Ishikawa (cell line): ENCODE results near the gene RIN1.
A peak's percentile ranks its signal among the peaks of the same experiment; 100 is the strongest.

ENCODE experiments used
- CEBPB ChIP-seq: IDR thresholded peaks from 2 replicates; pipeline ENCODE4 v1.6.1; 2012
- CREB1 ChIP-seq: IDR thresholded peaks from 2 replicates; pipeline ENCODE4 v1.6.1; 2012; ENCODE audit warnings: low read depth
- EGR1 ChIP-seq: IDR thresholded peaks from 2 replicates; pipeline ENCODE4 v1.6.1; 2012
- EP300 ChIP-seq: IDR thresholded peaks from 2 replicates; pipeline ENCODE4 v1.6.1; 2012; ENCODE audit warnings: borderline replicate concordance
- FOXM1 ChIP-seq: IDR thresholded peaks from 2 replicates; pipeline ENCODE4 v1.6.1; 2012; ENCODE audit warnings: low read depth, borderline replicate concordance
- NFIC ChIP-seq: IDR thresholded peaks from 2 replicates; pipeline ENCODE4 v1.6.1; 2012
- RAD21 ChIP-seq: IDR thresholded peaks from 2 replicates; pipeline ENCODE4 v1.6.1; 2012; ENCODE audit warnings: low read depth
- TAF1 ChIP-seq: IDR thresholded peaks from 2 replicates; pipeline ENCODE4 v1.6.1; 2012; ENCODE audit warnings: low read depth, mild to moderate bottlenecking
- TCF12 ChIP-seq: IDR thresholded peaks from 2 replicates; pipeline ENCODE4 v1.6.1; 2012; ENCODE audit warnings: low read depth
- TEAD4 ChIP-seq: IDR thresholded peaks from 2 replicates; pipeline ENCODE4 v1.6.1; 2012
- YY1 ChIP-seq: IDR thresholded peaks from 2 replicates; pipeline ENCODE4 v1.6.1; 2012; ENCODE audit warnings: low read depth
- ZBTB7A ChIP-seq: IDR thresholded peaks from 2 replicates; pipeline ENCODE4 v1.6.1; 2012; ENCODE audit warnings: low read depth
- TF ChIP-seq, protein P1 (sequence below): IDR thresholded peaks from 2 replicates; pipeline ENCODE4 v1.6.1; 2012
- TF ChIP-seq, protein P2 (sequence below): IDR thresholded peaks from 2 replicates; pipeline ENCODE4 v1.6.1; 2012; ENCODE audit warnings: low read depth, mild to moderate bottlenecking
- TF ChIP-seq, protein P3 (sequence below): IDR thresholded peaks from 2 replicates; pipeline ENCODE4 v1.6.1; 2012

Gene RIN1

DNA sequence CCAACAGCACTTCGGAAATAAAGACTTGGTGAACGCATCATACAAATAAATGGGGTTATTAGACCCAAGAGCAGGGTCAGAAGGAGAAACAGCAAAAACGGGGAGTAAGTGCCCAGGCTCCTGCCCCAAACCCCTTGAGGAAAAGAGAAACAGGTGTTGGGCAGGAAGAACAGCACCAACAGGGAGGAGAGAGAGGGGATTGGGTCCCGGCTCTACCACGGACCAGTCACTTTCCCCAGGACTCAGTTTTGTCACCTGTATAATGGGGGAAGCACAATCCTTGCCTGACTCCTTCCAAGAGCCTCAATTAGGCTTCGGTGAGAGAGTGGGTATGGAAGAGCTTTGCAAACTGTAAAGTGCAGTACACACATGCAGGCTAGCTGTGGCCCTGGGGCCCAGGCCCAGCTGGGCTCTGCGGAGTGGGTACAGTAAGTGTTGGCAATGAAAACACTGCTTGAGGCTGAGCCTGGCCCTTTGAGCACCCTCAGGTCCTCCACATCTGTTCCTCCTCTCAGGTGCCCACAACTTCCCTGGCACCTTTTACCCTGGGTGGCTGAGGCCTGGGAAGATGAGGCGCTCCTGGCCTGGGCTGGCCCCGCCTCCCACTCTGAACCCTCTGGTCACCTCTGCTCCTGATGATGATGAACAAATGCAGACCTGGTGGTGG, 26.4 kb upstream of the RIN1 start:
- TF ChIP-seq ZBTB7A (no peak), TAF1 (no peak), EP300 (no peak)

DNA sequence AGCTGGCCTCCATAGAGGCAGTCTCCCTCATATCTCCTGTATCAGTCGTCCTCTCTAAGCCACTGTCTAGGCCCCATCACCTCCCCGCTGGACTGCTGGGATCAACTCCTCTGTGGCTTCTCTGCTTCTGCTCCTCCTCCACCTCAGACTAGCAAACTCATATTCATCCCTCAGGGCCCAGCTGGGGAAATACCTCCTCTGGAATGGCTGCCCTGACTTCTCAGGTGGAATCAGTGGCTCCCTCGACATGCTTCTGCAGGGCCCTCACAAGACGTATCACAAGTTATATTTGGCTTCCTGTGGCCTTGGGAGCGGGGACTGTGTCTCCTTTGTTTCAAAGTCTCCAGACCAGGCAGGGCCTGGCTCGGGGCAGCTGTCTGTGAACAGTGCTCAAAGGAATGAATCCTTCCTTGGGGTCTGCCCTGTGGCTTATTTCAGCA, 25.3 kb upstream of the RIN1 start:
- TF ChIP-seq EGR1, result no peak
- no peak for TF ChIP-seq RAD21
- TF ChIP-seq NFIC, result no peak
- TF ChIP-seq TEAD4, result no peak
- TF ChIP-seq FOXM1, result no peak
- no peak for TF ChIP-seq CREB1
- TF ChIP-seq, protein P1, sequence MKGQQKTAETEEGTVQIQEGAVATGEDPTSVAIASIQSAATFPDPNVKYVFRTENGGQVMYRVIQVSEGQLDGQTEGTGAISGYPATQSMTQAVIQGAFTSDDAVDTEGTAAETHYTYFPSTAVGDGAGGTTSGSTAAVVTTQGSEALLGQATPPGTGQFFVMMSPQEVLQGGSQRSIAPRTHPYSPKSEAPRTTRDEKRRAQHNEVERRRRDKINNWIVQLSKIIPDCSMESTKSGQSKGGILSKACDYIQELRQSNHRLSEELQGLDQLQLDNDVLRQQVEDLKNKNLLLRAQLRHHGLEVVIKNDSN, result no peak
- TF ChIP-seq TCF12, result no peak

DNA sequence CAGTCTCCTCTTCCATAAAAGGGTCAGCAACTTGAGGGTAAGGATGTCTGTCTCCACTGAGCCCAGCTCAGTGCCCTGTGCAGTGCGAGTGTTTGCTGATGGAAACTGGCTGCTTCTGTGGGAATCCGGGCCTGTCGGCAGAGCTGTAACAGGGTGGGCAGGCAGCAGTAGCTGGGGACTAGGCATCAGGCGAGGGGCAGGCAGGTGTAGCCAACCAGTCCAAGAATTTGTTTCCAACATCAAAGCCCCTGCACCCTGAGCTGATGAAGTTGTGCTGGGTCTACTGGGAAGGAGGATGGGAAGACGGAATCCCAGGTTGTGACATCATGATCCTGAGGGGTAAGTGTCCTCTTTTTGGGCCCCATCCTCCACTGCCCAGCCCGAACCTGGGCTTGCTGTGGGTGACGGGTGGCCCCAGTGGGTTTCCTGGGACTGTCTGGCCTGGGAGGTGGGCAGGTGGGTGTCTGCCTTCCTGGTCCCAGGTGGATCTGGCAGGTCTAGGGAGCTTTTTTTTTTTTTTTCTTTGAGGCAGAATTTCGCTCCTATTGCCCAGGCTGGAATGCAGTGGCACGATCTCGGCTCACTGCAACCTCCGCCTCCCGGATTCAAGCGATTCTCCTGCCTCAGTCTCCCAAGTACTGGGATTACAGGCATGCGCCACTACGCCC, 24.3 kb upstream of the RIN1 start:
- no peak for TF ChIP-seq YY1
- TF ChIP-seq, protein P1, result no peak
- TF ChIP-seq CREB1, result no peak
- TF ChIP-seq TEAD4, result no peak
- no peak for TF ChIP-seq EGR1

DNA sequence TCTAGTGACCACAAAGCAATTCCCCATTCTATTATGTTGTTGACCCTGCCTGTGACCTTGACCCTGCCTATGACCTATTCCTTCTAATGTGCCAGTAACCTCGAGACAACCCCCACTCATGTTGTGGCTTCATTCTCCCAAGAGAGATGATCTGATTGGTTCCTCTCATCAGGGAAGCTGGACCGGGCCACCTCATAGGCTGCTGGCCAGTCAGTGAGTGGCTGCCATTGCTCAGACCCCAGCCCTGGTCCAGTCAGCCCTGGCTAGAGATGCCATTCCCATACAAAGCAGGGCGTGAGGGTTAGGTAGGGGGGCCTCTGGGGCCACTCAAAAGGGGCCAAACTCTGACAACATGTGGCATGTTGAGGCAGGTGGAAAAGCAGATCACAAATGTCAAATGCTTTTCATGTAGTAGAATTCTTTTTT, 23.4 kb upstream of the RIN1 start:
- TF ChIP-seq NFIC (no peak), CEBPB (no peak), YY1 (no peak), RAD21 (no peak), EGR1 (no peak), TAF1 (no peak), ZBTB7A (no peak), TEAD4 (no peak)
- TF ChIP-seq, protein P2, sequence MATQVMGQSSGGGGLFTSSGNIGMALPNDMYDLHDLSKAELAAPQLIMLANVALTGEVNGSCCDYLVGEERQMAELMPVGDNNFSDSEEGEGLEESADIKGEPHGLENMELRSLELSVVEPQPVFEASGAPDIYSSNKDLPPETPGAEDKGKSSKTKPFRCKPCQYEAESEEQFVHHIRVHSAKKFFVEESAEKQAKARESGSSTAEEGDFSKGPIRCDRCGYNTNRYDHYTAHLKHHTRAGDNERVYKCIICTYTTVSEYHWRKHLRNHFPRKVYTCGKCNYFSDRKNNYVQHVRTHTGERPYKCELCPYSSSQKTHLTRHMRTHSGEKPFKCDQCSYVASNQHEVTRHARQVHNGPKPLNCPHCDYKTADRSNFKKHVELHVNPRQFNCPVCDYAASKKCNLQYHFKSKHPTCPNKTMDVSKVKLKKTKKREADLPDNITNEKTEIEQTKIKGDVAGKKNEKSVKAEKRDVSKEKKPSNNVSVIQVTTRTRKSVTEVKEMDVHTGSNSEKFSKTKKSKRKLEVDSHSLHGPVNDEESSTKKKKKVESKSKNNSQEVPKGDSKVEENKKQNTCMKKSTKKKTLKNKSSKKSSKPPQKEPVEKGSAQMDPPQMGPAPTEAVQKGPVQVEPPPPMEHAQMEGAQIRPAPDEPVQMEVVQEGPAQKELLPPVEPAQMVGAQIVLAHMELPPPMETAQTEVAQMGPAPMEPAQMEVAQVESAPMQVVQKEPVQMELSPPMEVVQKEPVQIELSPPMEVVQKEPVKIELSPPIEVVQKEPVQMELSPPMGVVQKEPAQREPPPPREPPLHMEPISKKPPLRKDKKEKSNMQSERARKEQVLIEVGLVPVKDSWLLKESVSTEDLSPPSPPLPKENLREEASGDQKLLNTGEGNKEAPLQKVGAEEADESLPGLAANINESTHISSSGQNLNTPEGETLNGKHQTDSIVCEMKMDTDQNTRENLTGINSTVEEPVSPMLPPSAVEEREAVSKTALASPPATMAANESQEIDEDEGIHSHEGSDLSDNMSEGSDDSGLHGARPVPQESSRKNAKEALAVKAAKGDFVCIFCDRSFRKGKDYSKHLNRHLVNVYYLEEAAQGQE, result no peak

DNA sequence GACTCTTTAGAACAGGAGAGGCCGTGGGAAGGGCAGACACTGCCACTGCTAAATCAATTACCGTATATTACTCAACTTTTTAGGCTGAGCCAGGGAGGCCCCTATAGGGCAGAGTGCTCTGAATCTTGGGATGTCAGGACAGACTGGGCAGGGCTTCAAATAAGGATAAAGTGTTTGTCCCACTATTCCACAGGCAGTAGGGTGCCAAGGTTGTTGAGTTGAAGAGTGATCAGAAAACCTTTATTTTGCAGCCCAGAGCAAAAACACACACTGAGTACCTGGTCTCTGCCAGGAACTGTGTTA, 12.8 kb upstream of the RIN1 start:
- TF ChIP-seq TEAD4, result no peak
- TF ChIP-seq, protein P1, result no peak
- no peak for TF ChIP-seq TCF12
- no peak for TF ChIP-seq CREB1
- no peak for TF ChIP-seq YY1
- no peak for TF ChIP-seq RAD21
- no peak for TF ChIP-seq ZBTB7A
- no peak for TF ChIP-seq NFIC
- TF ChIP-seq CEBPB, result no peak
- no peak for TF ChIP-seq FOXM1
- no peak for TF ChIP-seq TAF1
- TF ChIP-seq EGR1, result no peak
- no peak for TF ChIP-seq EP300
- TF ChIP-seq, protein P2, result no peak

DNA sequence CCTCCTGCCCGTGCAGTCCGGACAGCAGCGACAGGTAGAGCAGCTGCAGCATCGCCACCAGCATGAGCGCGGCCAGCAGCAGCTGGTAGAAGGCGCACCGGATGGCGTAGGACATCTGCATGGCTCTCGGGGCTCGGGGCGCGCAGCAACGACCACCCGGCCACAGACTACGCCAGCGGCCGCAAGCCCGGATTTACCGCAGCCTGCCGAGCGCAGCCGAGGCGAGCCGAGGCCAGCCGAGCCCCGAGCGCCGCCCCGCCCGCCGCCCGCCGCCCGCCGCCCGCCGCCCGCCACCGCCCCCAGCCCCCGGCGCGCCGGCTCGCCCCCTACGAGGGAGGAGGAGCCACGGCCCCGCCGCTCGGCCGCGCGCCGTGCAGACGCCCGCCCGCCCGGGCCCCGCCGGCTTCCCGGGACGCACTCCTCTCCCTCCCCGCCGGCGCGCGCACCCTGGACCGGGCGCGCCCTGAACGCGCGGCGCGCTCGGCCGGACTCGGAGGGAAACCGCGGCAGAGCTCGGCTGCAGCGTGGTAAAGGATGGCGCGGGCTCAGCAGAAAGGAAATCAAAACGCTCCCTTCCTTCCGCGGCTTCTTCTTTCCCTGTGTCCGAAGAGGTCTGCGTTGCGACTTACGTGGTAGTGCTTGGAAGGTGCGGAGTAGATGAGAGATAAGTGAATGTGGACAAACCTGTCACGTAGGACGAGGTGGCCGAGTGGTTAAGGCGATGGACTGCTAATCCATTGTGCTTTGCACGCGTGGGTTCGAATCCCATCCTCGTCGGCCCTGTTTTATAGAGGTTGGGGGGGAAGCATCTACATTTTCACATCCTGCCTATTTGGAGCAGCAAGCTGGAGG, 11.4 kb upstream of the RIN1 start, which contains the start of gene B4GAT1:
Gene B4GAT1, minus strand, starts transcription at position 205 of the 852 bp plus-strand sequence. Its CDS starts 84 bp downstream, at position 121.
- TF ChIP-seq, protein P3, sequence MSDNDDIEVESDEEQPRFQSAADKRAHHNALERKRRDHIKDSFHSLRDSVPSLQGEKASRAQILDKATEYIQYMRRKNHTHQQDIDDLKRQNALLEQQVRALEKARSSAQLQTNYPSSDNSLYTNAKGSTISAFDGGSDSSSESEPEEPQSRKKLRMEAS, result peak; percentile 75
- TF ChIP-seq, protein P1, result peak; percentile 61; the same call in 1 of the 2 replicates
- TF ChIP-seq YY1 (peak; percentile 72), CEBPB (no peak; the same call in 1 of the 2 replicates), EGR1 (no peak), FOXM1 (no peak), RAD21 (0 out of 2 replicates have a peak, but pooled peaks have one; percentile 4), NFIC (peak; percentile 58), TAF1 (0 out of 2 replicates have a peak, but pooled peaks have one; percentile 41), TCF12 (peak; percentile 50; the same call in 1 of the 2 replicates), CREB1 (no peak), TEAD4 (peak; percentile 96), ZBTB7A (no peak; the same call in 1 of the 2 replicates), EP300 (peak; percentile 57; the same call in 1 of the 2 replicates)
- TF ChIP-seq, protein P2, result no peak
